HEK293 (cell line): ENCODE measurements around the gene RCAN2.

Experiments used
- CTCF ChIP-seq: fragments of 450-650 bp; formaldehyde crosslinking; IDR thresholded peaks from 2 replicates; pipeline ENCODE4 v1.5.1; 2016; ENCODE audit warnings: missing biosample characterization, missing genetic modification characterization
- KLF10 ChIP-seq: fragments of 450-650 bp; IDR thresholded peaks from 2 replicates; pipeline ENCODE4 v1.5.1; 2018; ENCODE audit warnings: missing biosample characterization, mild to moderate bottlenecking, missing genetic modification characterization
- SP2 ChIP-seq: fragments of 450-650 bp; formaldehyde crosslinking; IDR thresholded peaks from 2 replicates; pipeline ENCODE4 v1.5.1; 2016; ENCODE audit warnings: missing biosample characterization, missing genetic modification characterization
- ZNF266 ChIP-seq: fragments of 450-650 bp; formaldehyde crosslinking; IDR thresholded peaks from 2 replicates; pipeline ENCODE4 v1.5.1; 2016; ENCODE audit warnings: missing biosample characterization, missing genetic modification characterization, low read depth
- TF ChIP-seq, protein P1 (sequence below): fragments of 450-650 bp; formaldehyde crosslinking; IDR thresholded peaks from 2 replicates; pipeline ENCODE4 v1.5.1; 2016; ENCODE audit warnings: missing biosample characterization, missing genetic modification characterization
- TF ChIP-seq, protein P2 (sequence below): fragments of 450-650 bp; formaldehyde crosslinking; IDR thresholded peaks from 2 replicates; pipeline ENCODE4 v1.5.1; 2016; ENCODE audit warnings: missing biosample characterization, missing genetic modification characterization

GRCh38 chr6:46381057-46381456 is 110.2 kb downstream of the RCAN2 start:
- TF ChIP-seq, protein P1, sequence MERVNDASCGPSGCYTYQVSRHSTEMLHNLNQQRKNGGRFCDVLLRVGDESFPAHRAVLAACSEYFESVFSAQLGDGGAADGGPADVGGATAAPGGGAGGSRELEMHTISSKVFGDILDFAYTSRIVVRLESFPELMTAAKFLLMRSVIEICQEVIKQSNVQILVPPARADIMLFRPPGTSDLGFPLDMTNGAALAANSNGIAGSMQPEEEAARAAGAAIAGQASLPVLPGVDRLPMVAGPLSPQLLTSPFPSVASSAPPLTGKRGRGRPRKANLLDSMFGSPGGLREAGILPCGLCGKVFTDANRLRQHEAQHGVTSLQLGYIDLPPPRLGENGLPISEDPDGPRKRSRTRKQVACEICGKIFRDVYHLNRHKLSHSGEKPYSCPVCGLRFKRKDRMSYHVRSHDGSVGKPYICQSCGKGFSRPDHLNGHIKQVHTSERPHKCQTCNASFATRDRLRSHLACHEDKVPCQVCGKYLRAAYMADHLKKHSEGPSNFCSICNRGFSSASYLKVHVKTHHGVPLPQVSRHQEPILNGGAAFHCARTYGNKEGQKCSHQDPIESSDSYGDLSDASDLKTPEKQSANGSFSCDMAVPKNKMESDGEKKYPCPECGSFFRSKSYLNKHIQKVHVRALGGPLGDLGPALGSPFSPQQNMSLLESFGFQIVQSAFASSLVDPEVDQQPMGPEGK (tag by site-specific recombination): no peak
- no peak for TF ChIP-seq CTCF (tag by site-specific recombination)
- TF ChIP-seq SP2 (tag by site-specific recombination): no peak
- no peak for TF ChIP-seq KLF10 (tag by site-specific recombination)
- no peak for TF ChIP-seq ZNF266 (tag by site-specific recombination)
- TF ChIP-seq, protein P2, sequence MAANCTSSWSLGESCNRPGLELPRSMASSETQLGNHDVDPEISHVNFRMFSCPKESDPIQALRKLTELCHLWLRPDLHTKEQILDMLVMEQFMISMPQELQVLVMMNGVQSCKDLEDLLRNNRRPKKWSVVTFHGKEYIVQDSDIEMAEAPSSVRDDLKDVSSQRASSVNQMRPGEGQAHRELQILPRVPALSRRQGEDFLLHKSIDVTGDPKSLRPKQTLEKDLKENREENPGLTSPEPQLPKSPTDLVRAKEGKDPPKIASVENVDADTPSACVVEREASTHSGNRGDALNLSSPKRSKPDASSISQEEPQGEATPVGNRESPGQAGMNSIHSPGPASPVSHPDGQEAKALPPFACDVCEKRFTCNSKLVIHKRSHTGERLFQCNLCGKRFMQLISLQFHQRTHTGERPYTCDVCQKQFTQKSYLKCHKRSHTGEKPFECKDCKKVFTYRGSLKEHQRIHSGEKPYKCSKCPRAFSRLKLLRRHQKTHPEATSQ (tag by site-specific recombination): no peak
